Peyer's patch (tissue), 4 donors: ENCODE data around the gene IQSEC3. TPM values are rescaled to one million over a fixed set of nuclear protein-coding genes. Genes with fewer than 3 reads are reported as not detected.
"Not testable (repeated sequence)": the region's sequence is repeated elsewhere in the genome, so short reads cannot be mapped to it uniquely, and the experiment has no call there.

Experiments
- DNase-seq, 3 donors: peaks; one replicate each; pipeline ENCODE4 v3.0.0-alpha.2; 2017 to 2019
- H3K27ac ChIP-seq, 4 donors: fragments of 200-600 bp; sonication (generic); one replicate each; pipeline ENCODE4 v1.5.1; 2016 to 2019
- H3K27me3 ChIP-seq, 2 donors: fragments of 200-600 bp; sonication (generic); one replicate each; pipeline ENCODE4 v1.5.1; 2019
- H3K36me3 ChIP-seq, 3 donors: fragments of 200-600 bp; sonication (generic); one replicate each; pipeline ENCODE4 v1.5.1; 2016 to 2019
- H3K4me1 ChIP-seq, 4 donors: fragments of 200-600 bp; sonication (generic); one replicate each; pipeline ENCODE4 v1.5.1; 2016 to 2019
- H3K4me3 ChIP-seq, 4 donors: fragments of 200-600 bp; sonication (generic); 1 replicate in 3 of 4; 2 replicates in 1 of 4; pipeline ENCODE4 v1.5.1; 2016 to 2019; ENCODE audit warnings: mild to moderate bottlenecking in 1 of 4
- H3K9me3 ChIP-seq, 4 donors: fragments of 200-600 bp; sonication (generic); one replicate each; pipeline ENCODE4 v1.5.1; 2016 to 2019; ENCODE audit warnings: mild to moderate bottlenecking in 1 of 4
- CTCF ChIP-seq, 6 experiments: fragments of 450-650 bp in 4 of 6; fragments of 200-600 bp in 2 of 6; sonication (generic) in 1 of 6; IDR thresholded peaks; one replicate each; pipeline ENCODE4 v1.5.1; 2017 to 2019; ENCODE audit warnings: antibody characterized with exemption in 6 of 6, mild to moderate bottlenecking in 3 of 6, moderate library complexity in 1 of 6
- POLR2A ChIP-seq, 2 donors: fragments of 450-650 bp; IDR thresholded peaks; one replicate each; pipeline ENCODE4 v1.5.1; 2017; ENCODE audit warnings: antibody characterized with exemption in 2 of 2, mild to moderate bottlenecking in 2 of 2, moderate library complexity in 2 of 2
- total RNA-seq, 4 donors: library from RNA; depleted of rRNA; stranded (reverse); fragments of >200 nt; gene quantifications; one replicate each; pipeline ENCODE4 v1.1.0, GENCODE V29; 2016

Gene IQSEC3
- total RNA-seq, 4 donors from 2014 or later = 0.35 to 3.3 (median 0.58) TPM

DNA sequence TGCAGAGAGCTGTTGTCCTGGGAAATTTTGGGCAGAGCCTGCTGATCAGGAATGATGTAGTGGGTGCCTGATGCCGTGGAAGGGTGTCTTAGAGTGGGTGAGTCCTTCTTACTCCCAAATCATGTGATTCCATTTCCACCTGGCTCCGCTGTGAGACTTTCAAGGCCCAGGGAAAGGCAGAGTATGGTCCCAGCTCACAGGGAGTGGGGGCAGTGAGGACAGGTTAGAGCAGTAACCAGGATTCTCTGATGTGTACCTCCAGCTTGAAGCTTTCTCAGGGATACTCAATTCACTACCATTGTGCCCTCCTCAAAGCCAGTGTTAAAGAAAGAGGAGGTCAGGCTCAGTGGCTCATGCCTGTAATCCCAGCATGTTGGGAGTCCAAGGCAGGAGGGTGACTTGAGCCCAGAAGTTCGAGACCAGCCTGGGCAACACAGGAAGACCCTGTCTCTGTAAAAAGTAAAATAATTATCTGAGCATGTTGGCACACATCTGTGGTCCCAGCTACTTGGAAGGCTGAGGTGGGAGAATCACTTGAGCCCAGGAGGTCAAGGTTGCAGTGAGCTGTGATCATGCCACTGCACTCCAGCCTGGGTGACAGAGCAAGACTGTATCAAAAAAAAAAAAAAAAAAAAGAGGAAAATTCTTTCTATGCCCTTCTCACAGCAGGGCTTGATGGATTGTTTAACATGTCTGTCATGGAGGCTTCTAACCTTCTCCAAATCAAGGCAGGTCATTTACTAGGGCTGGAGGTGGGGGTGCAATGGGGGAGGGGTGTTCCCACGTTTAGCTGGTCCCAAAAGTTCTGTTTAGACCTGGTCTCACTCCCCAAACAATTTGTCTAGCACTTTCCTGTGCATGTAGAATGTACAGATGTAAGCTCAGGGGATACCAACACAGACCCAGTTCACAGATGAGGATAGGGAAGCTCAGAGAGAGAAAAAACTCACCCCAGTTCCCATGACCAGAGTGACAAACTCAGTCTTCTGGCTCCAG lies 12.5 kb upstream of the IQSEC3 start:
- no peaks in the 10 kb centered on the region for H3K36me3 ChIP-seq
- H3K9me3 ChIP-seq = no peaks in the 10 kb centered on the region
- TF ChIP-seq POLR2A (IDR thresholded peaks at IDR 0.05) (no peak), CTCF (IDR thresholded peaks at IDR 0.05) (no peak)
- no peak overlapping the region for H3K4me3 ChIP-seq
- DNase-seq = no peak
- H3K4me1 ChIP-seq = no peaks in the 10 kb centered on the region
- H3K27ac ChIP-seq = no peak overlapping the region
- no peaks in the 10 kb centered on the region for H3K27me3 ChIP-seq

DNA sequence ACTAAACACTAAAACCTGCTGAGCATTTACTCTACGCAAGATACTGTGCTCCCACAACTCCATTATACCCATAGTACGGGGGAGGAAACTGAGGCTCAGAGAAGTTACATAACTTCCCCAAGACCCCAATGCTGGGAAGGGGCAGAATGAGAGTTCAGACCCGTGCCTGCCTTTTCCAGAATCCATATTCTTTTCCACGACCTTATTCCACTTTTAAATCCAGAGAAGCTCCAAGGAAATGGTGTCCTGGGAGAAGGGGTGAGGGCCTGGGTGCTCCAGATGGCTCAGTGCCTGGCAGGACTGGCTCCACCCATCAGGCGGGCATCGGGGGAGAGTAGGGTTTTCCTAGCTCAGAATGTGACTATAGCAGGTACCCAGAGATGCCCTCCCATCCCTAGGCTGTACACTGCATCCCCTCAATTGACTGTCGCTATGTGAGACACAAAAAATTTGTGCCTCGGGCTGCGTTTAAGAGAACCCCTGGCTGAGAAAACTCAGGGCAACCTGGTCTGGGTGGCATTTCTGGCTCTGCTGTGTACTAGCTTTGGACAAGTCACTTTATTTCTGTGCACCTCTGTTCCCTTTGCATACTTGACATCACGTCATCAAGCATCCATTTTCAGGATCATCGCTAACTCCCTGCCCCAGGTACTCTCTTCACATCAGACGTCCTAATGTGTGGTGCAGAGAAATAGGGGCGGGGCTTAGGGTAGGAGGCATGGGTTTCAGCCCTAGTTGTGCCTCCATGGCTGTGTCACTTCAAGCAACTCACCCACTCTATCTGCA lies 11.6 kb upstream of the IQSEC3 start:
- Histone ChIP-seq H3K27me3 (no peaks in the 10 kb centered on the region), H3K27ac (no peak overlapping the region), H3K36me3 (no peaks in the 10 kb centered on the region), H3K9me3 (no peaks in the 10 kb centered on the region), H3K4me1 (no peaks in the 10 kb centered on the region), H3K4me3 (no peak overlapping the region)
- no peak for TF ChIP-seq CTCF (IDR thresholded peaks at IDR 0.05)
- no peak for TF ChIP-seq POLR2A (IDR thresholded peaks at IDR 0.05)
- DNase-seq = no peak

- Histone ChIP-seq H3K9me3 (no peaks in the 10 kb centered on the region), H3K4me3 (no peak overlapping the region), H3K27me3 (no peaks in the 10 kb centered on the region), H3K36me3 (no peaks in the 10 kb centered on the region), H3K27ac (no peak overlapping the region), H3K4me1 (no peaks in the 10 kb centered on the region)
- DNase-seq = no peak
- TF ChIP-seq CTCF (IDR thresholded peaks at IDR 0.05) (no peak), POLR2A (IDR thresholded peaks at IDR 0.05) (no peak)
Observed at GRCh38 chr12:56683-57346, 9.8 kb upstream of the IQSEC3 start.

DNA sequence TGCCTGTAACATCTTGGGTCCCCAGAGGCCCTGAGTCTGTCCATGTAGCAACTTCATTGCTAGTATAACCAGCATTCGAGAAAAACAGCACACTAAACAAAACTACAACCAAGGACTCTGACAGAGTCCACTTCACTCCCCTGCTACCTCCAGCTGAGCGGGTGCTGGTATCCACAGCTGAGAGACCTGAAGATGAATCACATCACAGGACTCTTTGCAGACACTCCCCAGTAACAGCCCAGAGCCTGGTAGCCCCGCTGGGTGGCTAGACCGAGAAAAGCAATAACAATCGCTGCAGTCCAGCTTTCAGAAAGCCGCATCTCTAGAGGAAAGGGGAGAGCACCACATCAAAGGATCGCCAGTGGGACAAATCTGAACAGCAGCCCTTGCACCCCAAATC lies 9.0 kb upstream of the IQSEC3 start:
- Histone ChIP-seq H3K36me3 (no peaks in the 10 kb centered on the region), H3K27ac (no peak overlapping the region), H3K27me3 (no peaks in the 10 kb centered on the region), H3K9me3 (no peaks in the 10 kb centered on the region), H3K4me3 (no peak overlapping the region), H3K4me1 (no peaks in the 10 kb centered on the region)
- DNase-seq = no peak
- TF ChIP-seq POLR2A (IDR thresholded peaks at IDR 0.05) (no peak), CTCF (IDR thresholded peaks at IDR 0.05) (no peak)

DNA sequence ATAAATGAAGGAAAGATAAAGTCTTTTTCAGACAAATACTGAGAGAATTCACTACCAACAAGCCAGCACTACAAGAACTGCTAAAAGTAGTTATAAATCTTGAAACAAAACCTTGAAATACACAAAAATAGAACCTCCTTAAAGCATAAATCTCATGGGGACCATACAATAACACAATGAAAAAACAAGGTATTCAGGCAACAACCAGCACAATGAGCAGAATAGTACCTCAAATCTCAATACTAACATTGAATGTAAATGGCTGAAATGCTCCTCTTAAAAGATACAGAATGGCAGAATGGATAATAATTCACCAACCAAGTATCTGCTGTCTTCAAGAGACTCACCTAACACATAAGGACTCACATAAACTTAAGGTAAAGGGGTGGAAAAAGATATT lies 7.7 kb upstream of the IQSEC3 start:
- TF ChIP-seq POLR2A (IDR thresholded peaks at IDR 0.05) = no peak
- TF ChIP-seq CTCF (IDR thresholded peaks at IDR 0.05) = no peak
- Histone ChIP-seq H3K9me3 (no peaks in the 10 kb centered on the region), H3K4me3 (no peak overlapping the region), H3K36me3 (no peaks in the 10 kb centered on the region), H3K27ac (no peak overlapping the region), H3K4me1 (no peaks in the 10 kb centered on the region), H3K27me3 (no peaks in the 10 kb centered on the region)
- no peak for DNase-seq

GRCh38 chr12:61845-62244 lies 4.7 kb upstream of the IQSEC3 start:
- not testable (repeated sequence) for H3K36me3 ChIP-seq, H3K27ac ChIP-seq, H3K4me1 ChIP-seq, H3K27me3 ChIP-seq, H3K4me3 ChIP-seq, DNase-seq, H3K9me3 ChIP-seq

DNA sequence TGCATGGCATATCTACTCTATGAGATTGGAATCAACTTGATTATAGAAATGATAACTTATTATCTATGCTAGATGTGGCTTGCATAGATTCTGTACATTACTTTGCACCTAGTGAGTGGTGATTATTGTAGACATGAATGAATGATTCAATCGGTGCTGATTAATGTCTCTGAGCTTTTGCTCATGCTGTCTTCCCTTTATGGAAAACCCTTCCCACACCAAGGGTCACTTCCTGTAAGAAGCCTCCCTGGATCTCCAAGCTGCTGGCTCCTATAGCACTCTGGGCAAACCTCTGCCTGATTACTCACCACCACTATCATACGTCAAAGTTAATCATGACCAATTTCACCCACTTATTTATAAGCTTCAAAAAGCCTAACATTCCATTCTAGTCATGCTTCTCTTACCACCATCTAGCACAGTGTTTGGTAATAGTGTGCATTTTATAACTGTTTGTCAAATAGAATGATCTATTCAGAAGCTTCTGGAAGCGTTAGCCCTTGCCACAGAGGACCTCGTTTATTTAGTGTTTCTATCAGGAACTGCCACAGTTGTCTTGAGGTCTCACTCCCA lies 990 bp upstream of the IQSEC3 start:
- not testable (repeated sequence) for H3K36me3 ChIP-seq, DNase-seq, H3K9me3 ChIP-seq, H3K27ac ChIP-seq, H3K27me3 ChIP-seq, H3K4me1 ChIP-seq, H3K4me3 ChIP-seq

DNA sequence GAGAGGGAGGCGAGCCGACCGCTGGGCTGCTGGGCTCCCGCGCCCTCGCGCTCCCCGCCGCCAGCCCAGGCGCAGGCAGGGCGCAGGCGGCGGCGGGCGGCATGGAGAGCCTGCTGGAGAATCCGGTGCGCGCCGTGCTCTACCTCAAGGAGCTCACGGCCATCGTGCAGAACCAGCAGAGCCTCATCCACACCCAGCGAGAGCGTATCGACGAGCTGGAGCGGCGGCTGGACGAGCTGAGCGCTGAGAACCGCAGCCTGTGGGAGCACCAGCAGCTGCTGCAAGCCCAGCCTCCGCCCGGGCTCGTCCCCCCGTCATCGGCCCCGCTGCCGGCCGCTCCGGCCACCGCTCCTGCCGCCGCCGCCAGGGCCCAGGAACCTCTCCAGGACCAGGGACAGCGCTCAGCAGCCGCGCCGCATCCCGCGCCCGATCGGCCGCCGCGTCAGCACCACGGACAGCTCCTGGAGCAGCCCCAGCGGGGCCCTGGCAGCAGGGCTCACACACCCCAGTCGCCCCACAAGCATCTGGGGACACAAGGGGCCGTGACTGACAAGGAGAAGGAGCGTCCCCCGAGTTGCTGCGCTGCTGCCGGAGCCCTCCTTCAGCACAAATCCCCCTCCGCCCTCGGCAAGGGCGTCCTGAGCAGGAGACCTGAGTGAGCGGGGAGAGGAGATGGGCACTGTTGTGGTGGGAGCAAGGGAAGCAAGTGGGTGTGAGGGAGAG lies 376 bp downstream of the IQSEC3 start:
- not testable (repeated sequence) for H3K27ac ChIP-seq, H3K9me3 ChIP-seq, H3K4me1 ChIP-seq, H3K27me3 ChIP-seq, H3K36me3 ChIP-seq, DNase-seq, H3K4me3 ChIP-seq
